ENCODE measurements around the gene GNG8. TPM values are rescaled to one million over a fixed set of nuclear protein-coding genes. Genes with fewer than 3 reads are reported as not detected.

The GNG8 gene
- total and polyA plus RNA-seq, 9 of the 15 experiments (the other 6 are each of a cell fraction or from before 2014, with no cell fraction given) = 1.3 TPM; not detected in 8

GRCh38 chr19:46639358-46640182 is 3.6 kb upstream of the GNG8 start (continued):
- TF ChIP-seq NRF1 (conservative IDR thresholded peaks at IDR 0.05 in 1 of 2, IDR thresholded peaks at IDR 0.05 in 1 of 2) (peak in 1 of 2 experiments; percentile 24; a peak in 2 of 4 replicates), NR2C1 (IDR thresholded peaks at IDR 0.05) (no peak), NR2C1 (tag; IDR thresholded peaks at IDR 0.05) (no peak), DPF2 (IDR thresholded peaks at IDR 0.05) (0 out of 2 replicates have a peak, but pooled peaks have one; percentile 31), ZNF316 (IDR thresholded peaks at IDR 0.05) (no peak), ZNF3 (CRISPR knock-in tag; IDR thresholded peaks at IDR 0.05) (no peak), ZNF280A (IDR thresholded peaks at IDR 0.05; ENCODE audit: low read depth, partially characterized antibody) (no peak), CEBPG (CRISPR knock-in tag; IDR thresholded peaks at IDR 0.05) (no peak; the same call in 1 of the 2 replicates), CEBPG (tag; conservative IDR thresholded peaks at IDR 0.05 in 1 of 2, IDR thresholded peaks at IDR 0.05 in 1 of 2) (no peak), KDM5B (IDR thresholded peaks at IDR 0.05; ENCODE audit: insufficient replicate concordance, low read depth, low read length) (peak; percentile 53), FIP1L1 (IDR thresholded peaks at IDR 0.05; ENCODE audit: low read depth, low read length, poor library complexity, severe bottlenecking) (peak; percentile 53), E2F5 (CRISPR knock-in tag; IDR thresholded peaks at IDR 0.05) (no peak), DACH1 (IDR thresholded peaks at IDR 0.05; ENCODE audit: partially characterized antibody) (peak; percentile 30), NEUROD1 (IDR thresholded peaks at IDR 0.05; ENCODE audit: borderline replicate concordance, low read depth, low read length, partially characterized antibody) (peak; percentile 19), SPI1 (IDR thresholded peaks at IDR 0.05; ENCODE audit: borderline replicate concordance, low read depth, low read length) (0 out of 2 replicates have a peak, but pooled peaks have one; percentile 24), ZNF121 (CRISPR knock-in tag; conservative IDR thresholded peaks at IDR 0.05) (no peak), ZNF740 (CRISPR knock-in tag; IDR thresholded peaks at IDR 0.05) (0 out of 2 replicates have a peak, but pooled peaks have one; percentile 47), ZNF740 (tag; IDR thresholded peaks at IDR 0.05) (no peak), HMGXB4 (CRISPR knock-in tag; IDR thresholded peaks at IDR 0.05) (no peak), THRA (IDR thresholded peaks at IDR 0.05) (no peak), ZFX (CRISPR knock-in tag; IDR thresholded peaks at IDR 0.05) (peak; percentile 72)

All from K562 (cell line).